Activated effector memory CD4-positive, alpha-beta T cell treated with Interleukin-2 at 50 U/mL for 16 hours (primary cell): ENCODE data around the gene LY6G5B.
A peak's percentile ranks its signal among the peaks of the same experiment; 100 is the strongest.

ENCODE experiments used
- DNase-seq: peaks from one replicate; pipeline ENCODE4 v3.0.0-alpha.2; 2020

The LY6G5B gene

DNA sequence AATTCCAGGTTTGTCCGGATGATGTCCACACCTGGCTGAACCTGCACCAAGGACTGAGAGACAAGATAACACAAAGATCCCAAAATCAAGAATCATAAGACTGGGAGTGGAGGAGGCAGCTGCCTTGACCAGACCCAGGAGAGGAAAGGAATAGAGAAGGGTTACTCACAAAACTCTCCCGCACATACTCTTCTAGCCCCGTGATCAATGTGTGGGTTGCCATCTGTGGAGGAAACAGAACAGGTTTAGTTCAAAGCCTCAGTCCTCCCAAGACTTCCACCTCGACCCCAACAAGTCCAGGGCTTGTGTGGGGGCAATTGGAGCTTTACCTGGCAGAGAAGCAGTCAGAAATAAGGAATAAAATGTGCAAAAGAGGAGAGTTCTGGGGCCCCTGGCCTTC, 28.4 kb upstream of the LY6G5B start:
- no peak for DNase-seq

DNA sequence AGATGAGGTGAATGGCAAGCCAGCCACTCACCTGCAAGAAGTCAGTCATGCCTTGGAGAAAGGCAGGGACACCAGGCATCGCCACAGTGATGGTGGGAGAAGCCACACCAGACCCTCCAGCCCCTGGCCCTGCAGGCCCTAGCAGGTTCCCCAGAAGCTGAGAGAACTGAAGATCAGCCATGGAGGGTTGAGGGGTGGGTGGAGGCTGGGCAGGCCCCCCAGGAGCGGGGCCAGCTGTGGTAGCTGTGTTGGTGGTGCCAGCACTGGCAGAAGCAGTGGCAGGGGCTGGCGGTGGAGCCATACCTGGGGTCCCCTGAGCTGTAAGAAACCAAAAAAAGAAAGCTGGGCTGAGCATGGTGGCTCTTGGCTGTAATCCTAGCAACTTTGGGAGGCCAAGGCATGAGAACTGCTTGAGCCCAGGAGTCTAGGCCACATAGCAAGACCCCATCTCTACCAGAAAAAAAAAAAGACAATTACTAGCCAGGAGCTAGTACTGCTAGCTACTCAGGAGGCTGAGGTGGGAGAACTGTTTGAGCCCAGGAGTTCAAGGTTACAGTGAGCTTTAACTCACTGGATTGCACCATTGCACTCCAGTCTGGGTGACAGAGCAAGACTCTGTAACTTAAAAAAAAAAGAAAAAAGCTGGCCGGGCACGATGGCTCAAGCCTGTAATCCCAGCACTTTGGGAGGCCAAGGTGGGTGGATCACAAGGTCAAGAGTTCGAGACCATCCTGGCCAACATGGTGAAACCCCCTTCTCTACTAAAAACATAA, 26.8 kb upstream of the LY6G5B start:
- no peak for DNase-seq

DNA sequence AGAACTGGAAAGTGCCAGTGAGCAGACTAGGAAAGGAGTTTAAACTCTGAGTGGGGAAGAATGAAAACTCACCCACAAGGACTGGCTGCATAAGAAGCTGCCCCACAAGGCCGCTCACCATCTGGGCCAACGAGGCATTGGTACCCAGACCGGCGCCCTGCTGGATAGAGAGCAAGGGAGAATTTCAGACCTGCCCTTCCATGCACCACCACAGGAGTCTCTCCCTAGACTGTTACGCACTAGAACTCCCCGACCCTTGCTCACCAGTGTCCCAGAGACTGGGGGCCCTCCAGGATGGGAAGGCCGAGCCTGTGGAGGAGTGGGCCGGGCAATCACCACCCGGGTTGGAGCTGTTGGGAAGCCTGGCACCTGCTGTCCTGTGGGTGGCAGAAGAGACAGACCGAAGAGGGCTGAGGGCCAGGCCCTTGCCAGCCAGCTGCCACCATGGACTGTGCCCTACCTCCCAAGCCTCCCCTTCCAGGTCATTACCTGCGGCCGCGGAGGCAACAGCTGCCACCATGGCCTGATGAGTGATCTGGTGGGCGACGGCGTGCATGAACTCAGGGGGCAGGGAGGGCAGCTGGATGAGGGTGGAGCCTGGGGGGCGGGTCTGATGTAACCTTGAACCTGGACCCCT, 25.8 kb upstream of the LY6G5B start:
- DNase-seq = no peak

DNA sequence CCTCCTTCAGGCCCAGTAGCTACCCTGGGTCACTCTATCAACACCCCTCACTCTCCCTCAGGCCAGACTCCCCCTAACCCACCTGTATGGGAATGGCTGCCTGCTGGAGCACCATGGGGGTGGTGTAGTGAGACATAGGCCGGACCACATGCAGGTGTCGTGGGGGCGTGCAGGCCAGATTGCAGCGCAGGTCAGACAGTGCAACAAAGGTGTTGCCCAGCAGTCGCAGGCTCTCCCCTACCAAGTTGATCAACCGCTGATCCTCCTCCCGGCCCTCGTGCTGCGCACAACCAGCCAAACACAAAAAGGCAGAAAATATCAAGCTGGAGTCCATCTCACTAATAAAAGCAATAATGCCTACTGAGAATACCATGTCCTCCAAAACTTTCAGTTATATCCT, 24.5 kb upstream of the LY6G5B start:
- no peak for DNase-seq

DNA sequence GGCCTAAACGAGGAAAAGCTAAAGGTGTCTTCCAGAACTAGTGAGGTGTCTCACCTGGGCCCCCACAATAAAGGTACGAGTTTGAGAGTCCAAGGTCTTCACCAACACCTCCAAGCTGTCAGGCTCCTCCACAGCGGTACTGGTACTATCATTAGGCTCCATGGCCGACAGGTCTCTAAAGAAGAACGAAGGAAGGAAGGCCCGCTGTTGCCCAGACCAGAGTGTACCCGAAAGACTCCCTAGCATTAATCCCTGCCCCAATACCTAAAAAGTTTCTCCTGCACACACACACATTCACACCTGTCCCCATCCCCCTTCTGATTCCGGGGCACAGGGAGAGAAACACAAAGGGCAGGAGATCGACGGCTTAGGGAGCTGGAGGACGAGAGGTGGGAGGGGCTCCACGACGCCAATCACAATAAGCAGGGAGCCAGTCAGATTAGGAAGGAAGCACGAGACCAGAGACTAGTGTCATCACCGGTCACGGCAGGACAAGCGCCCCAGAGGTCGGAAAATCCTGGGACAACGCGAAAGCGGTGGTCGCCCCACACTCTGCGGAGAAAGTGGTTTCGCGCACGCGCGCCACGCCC, 18.1 kb upstream of the LY6G5B start:
- DNase-seq = no peak

DNA sequence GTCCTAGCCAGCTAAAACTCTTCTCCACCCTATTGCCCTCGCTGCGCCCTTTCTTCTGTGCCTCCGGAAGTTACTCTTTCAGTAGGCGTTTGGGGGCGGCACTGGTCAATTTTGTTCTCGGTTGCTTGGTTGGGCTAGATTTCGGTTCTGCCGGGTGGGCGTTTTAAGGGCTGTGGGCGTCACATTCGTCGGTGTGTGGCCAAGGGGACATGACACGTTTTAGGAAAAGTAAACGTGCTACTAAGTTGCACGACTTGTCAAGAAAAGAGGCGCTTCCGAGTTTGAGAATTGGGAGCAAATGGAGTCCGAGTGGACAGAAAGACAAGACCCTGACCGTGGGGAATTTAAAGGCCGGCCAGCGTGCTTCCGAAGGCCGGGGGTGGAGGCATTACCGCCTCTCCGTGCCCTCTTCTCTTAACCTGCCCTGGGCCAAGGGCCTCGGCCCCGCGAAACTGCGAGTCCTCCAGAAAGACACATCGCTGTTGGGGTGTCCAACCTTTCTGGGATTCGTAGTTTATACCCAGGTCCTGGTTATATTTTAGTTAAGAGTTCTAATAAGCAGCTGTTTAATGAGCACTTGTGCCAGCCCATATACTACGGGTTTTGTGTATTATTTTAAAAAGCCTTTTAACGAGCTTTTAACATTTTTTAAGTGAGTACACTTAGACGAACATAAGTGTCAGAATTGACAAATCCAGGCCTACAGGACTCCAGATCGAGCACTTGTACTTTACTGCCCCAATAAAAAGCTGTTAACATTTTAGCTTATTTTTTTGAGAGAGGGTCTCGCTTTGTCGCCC, 16.7 kb upstream of the LY6G5B start:
- DNase-seq = no peak

DNA sequence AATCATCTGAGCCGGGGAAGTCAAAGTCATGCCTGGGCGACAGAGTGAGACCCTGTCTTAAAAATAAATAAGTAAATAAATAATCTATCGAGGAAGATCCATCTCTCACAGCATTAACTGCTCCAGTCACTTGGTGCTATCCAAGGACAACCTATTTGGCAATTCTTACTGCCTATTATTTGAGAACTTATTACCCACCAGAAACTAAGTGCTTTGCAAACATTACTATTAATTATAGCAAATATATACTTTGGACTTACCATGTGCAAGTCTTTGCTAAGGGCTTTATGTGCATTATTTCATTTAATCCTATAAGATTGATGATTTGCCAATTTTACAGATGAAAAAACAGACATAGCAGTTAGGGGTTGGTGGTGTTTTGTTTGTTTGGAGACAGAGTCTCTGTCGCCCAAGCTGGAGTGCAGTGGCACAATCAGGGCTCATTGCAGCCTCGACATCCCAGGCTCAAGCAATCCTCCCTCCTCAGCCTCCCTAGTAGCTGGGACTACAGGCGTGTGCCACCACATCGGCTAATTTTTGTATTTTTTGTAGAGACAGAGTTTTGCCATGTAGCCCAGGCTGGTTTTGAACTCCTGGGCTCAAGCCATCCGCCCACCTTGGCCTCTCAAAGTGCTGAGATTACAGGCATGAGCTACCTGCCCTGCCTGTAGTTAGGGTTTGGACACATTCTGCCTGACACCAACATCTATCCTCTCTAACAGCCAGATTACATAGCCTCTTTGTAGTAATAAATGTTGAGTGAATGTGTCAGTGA, 15.0 kb upstream of the LY6G5B start:
- DNase-seq = no peak

DNA sequence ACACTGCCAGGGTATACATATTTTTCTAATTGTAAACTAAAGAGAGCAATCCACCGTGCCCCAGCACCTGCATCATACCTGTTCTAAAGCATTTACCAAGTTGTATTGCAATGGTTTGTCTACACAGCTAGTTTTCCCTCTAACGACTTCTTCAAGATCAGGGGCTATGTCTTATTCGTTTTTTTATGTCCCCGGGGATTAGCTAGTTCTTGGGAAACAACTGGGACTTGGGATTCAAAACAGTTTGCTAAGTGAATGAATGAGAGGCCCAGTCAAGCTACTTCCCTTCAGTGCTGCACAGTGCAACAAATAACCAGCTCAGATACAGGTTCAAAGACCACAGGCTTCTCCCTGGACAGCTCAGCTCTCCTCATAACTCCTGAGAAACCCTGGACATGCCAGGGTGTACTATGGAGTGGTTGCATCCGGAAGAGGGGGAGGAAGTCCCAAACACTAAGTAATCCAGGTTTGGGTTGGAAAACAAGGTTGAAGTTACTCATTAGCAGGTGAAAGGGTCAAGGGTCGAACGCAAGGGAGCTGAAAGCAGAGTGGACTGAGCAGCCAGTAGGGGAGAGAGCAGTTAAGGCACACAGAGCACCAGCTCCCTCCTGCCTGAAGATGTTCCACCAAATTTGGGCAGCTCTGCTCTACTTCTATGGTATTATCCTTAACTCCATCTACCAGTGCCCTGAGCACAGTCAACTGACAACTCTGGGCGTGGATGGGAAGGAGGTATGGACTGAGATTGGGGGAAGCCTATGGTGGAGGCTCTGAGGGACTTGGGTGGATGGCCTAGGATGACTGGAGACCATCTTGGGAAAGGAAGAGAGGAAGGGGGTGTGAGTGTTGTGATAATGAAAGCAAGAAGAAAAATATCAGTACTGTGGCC, 14.2 kb upstream of the LY6G5B start, which contains the start of gene APOM:
APOM (plus strand) TSS at position 546 of the 889 bp plus-strand sequence; CDS start at position 619, 73 bp downstream.
- no peak for DNase-seq

DNA sequence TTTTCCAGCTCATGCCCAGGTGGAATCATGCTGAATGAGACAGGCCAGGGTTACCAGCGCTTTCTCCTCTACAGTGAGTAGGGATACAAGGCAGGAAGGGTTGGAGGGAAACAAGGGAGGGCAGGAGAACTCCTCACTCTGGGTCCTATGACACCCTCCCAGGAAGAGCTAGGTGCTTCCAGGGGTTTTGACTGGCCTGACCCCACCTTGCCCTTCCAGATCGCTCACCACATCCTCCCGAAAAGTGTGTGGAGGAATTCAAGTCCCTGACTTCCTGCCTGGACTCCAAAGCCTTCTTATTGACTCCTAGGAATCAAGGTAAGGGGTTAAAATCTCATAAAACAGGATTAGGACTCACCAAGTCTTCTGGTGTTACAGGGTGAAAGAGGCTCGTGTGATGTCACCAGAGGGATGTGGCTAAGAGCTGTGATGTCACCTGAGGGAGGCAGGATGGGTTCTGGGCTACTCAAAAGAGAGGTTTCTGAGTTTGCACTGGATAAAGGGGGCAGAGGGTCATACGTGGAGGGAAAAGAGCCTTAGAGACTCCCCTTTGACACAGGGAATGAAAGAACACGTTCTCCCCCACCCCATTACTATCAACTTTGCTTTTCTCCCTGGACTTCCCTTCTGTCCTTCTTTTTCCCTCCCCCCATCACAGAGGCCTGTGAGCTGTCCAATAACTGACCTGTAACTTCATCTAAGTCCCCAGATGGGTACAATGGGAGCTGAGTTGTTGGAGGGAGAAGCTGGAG, 12.2 kb upstream of the LY6G5B start:
- no peak for DNase-seq

DNA sequence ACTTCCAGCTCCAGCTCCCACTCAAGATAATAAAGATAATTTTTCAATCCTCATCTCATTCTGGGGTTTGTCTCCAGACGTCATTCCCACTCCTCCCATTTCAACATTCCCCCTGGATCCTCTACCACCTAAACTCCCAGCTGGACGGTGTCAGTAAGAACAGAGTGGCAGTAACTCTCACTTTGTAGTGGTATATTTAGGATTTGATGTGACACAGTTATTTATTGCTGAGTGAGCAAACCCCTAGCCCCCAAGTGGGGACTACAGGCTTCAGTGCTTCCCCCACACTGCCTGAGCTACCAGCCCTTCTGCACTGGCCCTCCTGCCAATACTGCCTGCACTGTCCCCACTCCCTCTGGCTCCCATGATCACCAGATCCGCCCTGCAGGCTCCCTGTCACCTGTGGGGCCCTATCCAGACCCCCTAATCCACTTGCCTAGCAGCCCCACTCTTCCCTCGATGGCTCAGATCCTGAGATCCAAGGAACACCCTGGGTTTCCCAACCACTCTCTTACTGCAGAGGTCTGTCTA, 11.6 kb upstream of the LY6G5B start:
- DNase-seq = no peak

DNA sequence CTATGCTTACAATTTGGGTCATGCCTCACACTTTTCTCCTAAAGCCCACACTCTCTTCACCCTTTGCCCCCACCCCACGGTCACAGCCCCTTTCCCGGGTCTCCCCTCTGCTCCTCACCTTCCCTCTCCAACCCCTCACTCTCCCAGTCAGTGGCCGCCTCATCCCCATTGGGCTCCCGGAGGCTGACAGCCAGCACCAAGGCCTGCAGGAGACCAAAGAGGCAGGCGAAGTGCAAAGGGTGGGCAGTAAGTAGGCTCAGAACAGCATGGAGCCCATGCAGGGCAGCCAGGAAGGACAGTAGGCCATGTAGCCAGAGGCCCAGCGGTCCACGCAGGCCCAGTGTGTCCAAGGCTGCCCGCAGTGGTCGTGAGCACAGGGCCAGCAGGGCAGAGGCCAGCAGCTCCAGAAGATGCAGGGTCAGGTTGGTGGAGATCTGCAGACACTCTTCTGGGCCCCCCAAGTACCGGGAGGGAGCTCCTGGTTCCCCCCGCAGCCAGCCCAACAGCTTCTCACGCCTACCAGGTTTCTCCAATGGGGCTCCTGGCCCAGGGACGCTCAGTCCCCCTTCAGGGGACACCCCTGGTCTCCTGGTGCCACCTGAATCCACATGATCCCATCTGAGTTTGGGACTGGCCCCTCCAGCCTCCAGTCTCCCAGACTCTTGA, 10.7 kb upstream of the LY6G5B start:
- DNase-seq = no peak

DNA sequence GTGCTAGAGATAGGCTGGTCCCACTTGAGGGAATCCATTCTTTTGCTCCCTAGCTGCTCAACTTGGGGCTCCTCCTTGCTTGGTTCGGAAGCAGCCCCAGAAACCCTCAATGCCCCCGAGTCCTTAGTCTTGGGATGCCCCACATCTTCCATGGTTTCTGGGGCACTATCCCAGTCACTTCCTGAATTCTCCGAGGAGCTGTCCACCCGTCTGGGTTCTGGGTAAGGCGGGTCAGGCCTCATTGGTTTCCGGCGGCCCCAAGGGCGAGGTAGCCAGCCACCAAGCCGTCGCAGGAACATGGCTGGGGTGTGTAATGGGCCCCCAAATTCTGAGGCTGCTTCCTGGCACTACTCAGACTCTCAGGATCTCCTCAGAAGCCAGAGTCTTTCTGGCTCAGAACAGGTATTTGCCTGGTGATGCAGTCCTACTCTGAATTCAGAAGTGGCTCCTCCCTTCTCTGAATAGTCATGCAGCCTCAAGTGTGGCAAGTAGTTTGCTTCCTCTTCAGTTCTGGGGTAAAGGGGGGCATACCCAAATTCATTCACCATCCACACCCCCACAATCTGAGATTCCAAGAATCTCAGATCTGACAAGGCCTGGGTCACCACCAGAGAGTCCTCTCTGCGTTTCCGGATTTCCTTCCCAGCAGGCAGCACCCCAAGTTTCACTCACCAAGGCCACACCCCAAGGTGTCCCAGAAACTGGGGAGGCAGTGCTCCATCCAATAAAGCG, 10.0 kb upstream of the LY6G5B start:
- DNase-seq = no peak

DNA sequence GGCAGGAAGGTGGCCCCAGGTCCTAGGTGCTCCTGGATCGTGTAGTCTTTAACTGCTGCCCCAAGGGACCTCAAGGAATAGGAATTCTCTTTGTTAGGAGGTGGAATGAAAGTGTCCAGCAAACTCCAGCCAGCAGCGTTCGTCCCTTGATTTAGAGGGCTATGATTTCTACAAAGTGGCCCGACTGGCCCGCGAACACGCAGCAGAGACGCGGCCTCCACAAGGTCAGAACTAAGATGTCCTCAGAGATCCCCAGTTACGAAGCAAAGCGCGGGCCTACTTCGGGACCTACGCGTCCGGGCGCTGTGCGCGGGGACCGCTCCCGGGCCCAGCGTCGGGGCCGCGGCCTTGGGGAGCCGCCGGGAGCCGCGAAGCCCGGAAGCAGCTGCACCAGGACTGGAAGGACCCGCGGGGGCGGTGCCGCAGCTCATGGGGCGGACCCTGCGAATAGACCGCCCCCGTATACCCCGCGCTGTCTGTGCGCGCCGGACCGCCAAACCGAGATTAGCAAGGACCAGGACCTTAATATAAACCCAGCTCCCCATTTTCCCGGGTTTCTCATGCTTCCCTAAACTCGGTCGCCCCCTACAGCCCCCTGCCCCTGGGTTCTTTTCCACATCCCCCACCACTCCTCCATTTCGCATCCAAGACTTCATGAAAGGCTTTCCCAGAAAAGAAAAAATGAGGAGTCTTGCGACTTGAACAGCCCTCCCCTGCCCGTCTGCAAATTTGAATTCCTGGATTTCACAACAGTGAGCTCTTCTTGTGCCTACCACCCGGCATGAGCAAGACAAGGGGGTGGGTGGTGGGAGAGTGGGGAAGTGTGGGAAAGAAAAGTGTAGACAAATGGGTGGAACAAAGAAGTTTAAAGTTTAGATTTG, 9.2 kb upstream of the LY6G5B start, which contains the start of gene C6orf47:
C6orf47 (minus strand) TSS at position 398 of the 881 bp plus-strand sequence. CDS start 831 bp downstream, outside the sequence.
- peak; percentile 62 for DNase-seq

DNA sequence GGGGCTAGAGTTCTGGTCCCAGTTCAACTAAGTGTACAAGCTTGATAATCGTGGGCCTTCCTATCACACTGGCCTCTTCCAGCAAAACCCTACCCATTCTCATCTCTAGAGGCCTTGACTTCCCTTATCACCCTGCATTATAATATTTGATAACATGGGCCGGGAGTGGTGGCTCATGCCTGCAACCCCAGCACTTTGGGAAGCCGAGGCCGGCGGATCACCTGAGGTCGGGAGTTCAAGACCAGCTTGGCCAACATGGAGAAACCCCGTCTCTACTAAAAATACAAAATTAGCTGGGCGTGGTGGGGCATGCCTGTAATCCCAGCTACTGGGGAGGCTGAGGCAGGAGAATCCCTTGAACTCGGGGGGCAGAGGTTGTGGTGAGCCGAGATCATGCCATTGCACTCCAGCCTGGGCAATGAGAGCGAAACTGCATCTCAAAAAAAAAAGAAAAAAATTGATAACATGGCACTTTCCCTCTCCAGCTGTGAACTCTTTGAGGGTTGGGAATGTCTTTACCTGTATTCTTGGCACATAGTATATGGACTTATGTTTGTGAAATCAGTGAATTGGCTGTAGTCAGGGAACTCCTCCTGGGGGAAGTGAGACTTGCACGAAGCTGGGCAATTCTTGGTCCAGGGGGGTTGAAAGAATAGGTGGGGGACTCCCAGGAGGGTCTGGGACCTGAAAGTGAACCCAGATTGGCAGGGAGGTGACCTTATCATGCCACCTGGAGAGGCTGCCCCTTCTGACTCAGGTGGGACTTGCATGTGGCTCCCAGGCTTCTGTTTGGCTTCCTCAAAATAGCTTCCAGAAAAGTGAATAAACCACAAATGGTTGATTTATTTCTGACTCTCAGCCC, 8.3 kb upstream of the LY6G5B start:
- DNase-seq = no peak

DNA sequence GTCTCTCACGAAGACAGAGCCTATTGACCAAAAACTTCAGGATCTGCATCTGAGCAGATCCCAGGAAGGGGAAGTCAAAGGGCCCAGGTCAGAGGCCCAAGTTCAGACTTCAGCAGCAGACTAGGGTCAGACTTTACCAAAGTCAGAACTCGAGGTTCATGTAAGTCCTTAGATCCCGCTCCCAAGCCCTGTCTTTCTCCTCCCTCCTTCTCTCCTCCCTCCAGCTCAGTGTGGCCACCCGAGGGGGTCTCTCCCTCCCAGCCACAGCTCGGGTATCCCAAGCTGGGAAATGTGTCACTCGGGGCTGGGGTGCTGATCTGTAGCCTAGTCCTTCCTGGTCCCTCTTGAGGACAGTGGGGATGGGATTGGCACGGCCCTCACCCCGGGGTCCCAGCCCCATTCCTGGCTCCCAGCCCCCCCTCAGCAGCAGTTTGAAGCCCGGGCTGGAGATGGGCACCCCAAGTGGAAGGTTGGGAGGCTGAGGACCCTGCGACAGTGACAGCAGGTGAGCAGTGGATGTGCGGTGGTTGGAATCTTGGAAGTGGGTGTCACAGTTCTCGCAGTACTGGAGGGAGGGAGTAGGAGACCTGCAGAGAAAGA, 7.6 kb upstream of the LY6G5B start:
- DNase-seq = no peak
